OCI-LY1 (cell line): ENCODE data around the gene RFX1.

Experiments
- EZH2 ChIP-seq: fragments of 200-600 bp; sonication (generic), shearing (Covaris generic); IDR thresholded peaks from 2 replicates; pipeline ENCODE4 v1.8.0; 2017; ENCODE audit warnings: borderline replicate concordance, mixed run types, mild to moderate bottlenecking, antibody characterized with exemption, low read length, moderate library complexity, mixed read lengths
- TF ChIP-seq, protein P1 (sequence below): fragments of 200-600 bp; sonication (generic), shearing (Covaris generic); IDR thresholded peaks from 2 replicates; pipeline ENCODE4 v1.5.1; 2017; ENCODE audit warnings: mild to moderate bottlenecking, antibody characterized with exemption, low read length, moderate library complexity, mixed read lengths

DNA sequence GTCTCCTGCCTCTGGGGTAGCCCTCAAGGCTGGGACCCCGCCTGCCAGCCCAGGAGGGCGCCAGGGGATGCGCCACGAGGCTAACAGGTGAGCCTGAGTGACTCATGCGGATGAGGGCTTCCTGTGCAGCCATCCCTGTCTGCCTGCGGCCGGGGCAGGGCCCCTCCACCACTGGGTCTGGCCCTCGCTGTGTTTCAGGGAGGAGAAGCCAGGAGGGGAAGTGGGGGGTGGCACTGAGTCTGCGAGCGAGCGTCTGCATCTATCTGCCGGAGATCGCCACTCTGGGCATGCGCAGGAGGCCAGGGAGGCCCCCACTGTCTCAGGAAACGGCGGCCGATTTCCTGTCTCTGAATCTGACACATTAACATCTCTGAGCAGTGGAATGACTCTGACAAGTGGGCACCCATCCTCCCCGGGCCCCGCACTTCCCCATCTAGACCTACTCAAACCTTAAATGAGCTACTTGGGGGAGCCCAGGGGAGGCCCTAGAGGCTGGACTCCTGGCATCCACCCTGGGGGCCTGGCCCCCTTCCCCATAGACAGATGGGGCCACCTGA, 19.7 kb downstream of the RFX1 start:
- TF ChIP-seq, protein P1, sequence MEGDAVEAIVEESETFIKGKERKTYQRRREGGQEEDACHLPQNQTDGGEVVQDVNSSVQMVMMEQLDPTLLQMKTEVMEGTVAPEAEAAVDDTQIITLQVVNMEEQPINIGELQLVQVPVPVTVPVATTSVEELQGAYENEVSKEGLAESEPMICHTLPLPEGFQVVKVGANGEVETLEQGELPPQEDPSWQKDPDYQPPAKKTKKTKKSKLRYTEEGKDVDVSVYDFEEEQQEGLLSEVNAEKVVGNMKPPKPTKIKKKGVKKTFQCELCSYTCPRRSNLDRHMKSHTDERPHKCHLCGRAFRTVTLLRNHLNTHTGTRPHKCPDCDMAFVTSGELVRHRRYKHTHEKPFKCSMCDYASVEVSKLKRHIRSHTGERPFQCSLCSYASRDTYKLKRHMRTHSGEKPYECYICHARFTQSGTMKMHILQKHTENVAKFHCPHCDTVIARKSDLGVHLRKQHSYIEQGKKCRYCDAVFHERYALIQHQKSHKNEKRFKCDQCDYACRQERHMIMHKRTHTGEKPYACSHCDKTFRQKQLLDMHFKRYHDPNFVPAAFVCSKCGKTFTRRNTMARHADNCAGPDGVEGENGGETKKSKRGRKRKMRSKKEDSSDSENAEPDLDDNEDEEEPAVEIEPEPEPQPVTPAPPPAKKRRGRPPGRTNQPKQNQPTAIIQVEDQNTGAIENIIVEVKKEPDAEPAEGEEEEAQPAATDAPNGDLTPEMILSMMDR, result no peak
- TF ChIP-seq EZH2, result no peak
